ENCODE results near the gene DNAJC24.

DNAJC24 gene

DNA sequence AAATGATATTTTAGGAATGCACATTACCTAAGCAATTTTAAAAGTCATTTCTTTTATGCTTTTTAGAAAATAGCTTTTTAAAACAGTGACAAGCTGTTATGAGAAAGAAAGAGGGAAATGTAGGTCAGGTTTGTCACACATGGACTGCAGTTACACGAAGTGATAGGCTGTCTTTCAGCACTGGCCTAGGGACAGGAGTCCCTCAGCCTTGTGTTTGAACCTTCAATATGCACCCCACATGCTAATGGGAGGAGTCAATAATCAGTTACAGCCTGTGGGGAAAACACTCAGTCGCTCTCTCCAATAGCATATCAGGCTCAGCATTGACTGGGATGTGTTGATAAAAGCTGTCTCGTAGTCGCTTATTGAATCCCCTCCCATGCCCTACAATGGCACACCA lies 45.8 kb downstream of the DNAJC24 start:
- no peak for DNase-seq (ENCODE audit: low spot score)

GRCh38 chr11:31417357-31417756 lies 47.7 kb downstream of the DNAJC24 start:
- no peak for DNase-seq (ENCODE audit: low spot score)

- DNase-seq (ENCODE audit: low spot score) = no peak
Measured at GRCh38 chr11:31417816-31418215, 48.2 kb downstream of the DNAJC24 start.

- DNase-seq (ENCODE audit: low spot score) = no peak
Measured at GRCh38 chr11:31419138-31419537, 49.5 kb downstream of the DNAJC24 start.

DNA sequence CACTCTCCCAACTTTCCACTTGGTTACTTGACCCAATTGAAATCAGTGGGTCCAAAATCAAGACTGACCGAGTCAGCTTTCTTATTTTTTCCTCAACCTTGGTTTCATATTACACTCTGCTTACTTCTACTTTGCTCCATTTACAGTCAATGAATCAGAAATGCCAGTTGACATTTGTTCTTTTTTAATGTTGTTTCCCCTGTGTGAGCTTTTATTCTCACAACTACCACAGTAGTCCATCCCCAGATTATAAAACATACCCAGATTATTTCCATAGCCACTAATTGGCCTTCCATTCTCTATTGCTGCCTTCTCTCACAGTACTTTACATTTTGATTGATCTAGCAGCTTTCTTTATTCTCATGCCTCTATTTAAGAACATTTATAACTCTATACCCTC lies 50.0 kb downstream of the DNAJC24 start:
- no peak for DNase-seq (ENCODE audit: low spot score)

- no peak for DNase-seq (ENCODE audit: low spot score)
Measured at GRCh38 chr11:31421820-31422219, 52.2 kb downstream of the DNAJC24 start.

DNA sequence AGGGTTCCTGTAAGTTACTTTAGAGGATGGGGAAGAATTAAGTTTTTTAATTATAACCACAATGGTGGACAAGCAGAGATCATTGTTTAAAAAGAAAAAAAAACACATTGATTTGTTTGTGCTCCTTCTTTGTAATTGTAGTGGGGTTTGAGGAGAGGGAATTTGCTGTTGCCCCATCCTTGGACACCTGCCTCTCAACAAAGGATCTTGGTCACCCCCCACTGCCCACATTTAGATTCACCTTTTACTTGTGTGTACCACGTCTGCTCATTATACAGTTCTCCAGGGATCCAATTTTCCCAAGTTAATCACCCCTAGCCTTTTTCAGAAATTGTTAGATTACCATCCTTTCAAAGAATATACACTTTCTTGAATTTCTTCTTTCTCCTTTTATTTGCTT lies 53.0 kb downstream of the DNAJC24 start:
- DNase-seq (ENCODE audit: low spot score) = no peak

DNA sequence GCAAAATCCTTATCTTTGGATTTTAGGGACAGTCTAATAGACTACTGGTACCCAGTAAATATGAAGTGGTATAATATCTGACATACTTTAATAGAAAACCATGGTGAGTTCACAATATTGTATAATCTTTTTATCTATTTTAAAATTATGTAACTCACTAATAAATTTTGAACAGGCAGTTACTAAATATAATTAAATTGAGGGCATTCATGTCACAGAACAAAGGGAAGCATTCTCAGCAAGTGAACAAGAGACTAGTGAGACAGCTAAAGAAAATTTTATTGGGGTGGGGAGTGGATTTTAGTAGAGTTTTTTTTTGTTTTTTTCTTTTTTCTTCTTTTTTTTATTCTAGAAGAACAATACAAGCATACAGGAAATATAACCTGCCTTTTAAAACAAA lies 55.0 kb downstream of the DNAJC24 start:
- no peak for DNase-seq (ENCODE audit: low spot score)

GRCh38 chr11:31433851-31434250 lies 64.2 kb downstream of the DNAJC24 start:
- DNase-seq (ENCODE audit: low spot score) = no peak

DNA sequence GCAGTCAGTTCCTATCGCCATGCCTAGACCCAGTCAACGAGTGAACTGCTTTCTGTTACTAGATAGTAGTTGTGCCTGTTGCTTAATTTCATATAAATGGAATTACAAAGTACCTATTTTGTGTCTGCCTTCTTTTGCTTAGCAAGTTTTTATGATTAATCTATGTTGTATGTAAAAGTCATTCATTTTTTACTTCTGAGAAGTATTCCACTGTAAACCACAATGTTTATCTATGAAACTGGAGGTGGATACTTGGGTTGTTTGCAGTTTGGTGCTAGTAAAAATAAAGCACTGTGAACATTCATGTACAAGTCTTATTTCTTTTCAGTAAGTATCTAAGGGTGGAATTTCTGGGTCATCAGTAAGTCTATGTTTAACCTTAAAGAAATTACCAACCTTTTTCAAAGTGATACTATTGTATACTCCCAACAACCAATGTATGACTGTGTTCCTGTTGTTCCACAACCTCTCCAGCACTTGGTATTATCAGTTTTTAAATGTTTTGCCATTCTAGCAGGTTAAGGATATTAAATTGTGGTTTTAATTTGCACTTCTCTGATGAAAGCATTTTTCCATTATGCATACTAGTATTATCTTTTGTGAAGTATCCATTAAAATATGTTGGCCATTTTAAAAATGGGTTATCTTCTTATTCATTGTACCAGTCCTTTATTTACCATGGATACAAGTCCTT lies 68.2 kb downstream of the DNAJC24 start:
- DNase-seq (ENCODE audit: low spot score) = peak; percentile 3

DNA sequence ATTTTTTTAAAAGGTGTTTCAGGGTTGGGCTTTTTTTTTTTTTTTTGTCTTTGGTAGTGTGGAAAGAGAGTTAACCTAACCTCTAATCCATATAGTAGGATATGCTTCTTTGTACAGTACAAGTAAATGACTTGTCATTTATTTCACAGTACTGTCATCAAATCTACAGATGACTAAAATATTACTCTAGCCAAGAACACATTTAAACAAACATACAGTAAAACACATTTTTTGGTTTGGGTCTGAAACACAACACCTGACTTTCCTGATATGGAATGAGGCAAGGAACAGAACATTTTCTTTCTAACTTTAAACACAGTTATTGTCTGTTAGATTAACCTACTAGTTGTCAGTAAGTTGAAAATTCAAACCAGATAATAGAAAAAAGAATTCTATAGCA lies 71.6 kb downstream of the DNAJC24 start:
- no peak for DNase-seq (ENCODE audit: low spot score)

DNA sequence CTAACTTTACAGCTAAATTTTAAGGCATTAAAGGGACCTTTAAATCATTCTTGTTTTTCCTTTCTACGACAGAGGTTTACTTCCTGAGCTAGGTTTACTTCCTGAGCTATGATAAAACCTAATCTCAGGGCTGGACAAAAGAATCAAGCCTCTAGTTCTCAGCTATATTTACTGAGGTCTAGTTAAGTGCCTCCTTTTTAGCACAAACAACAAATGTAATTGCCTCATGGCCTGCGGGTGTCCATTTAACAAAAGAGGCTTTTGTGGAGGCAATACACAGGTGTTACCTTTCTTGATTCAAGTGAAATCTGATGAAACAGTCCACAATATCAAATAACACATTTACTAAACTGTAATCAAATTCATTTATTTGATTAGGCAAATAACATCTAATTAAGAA lies 72.4 kb downstream of the DNAJC24 start:
- DNase-seq (ENCODE audit: low spot score) = no peak

GRCh38 chr11:31443802-31444201 lies 74.1 kb downstream of the DNAJC24 start:
- DNase-seq (ENCODE audit: low spot score) = no peak

- DNase-seq (ENCODE audit: low spot score) = no peak
Measured at GRCh38 chr11:31445621-31446020, 76.0 kb downstream of the DNAJC24 start.

GRCh38 chr11:31449040-31449439 lies 79.4 kb downstream of the DNAJC24 start:
- DNase-seq (ENCODE audit: low spot score) = no peak

DNA sequence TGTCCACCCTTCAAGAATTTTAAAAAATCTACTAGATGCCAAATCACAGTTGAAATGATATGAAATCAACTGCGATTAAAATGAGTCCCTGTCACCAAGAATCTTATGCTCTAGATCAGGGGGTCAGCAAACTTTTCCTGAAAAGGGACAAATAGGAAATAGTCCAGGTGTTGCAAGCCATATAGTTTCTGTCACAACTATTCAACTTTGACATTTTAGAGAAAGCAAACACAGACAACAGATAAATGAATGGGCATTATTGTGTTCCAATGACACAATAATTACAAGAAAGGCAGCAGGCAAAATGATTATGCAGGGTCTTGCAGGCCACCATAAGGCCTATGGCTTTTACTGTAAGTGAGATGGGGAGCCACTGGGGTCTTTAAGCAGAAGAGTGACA lies 81.2 kb downstream of the DNAJC24 start:
- DNase-seq (ENCODE audit: low spot score) = no peak

GRCh38 chr11:31455177-31455576 lies 85.5 kb downstream of the DNAJC24 start:
- DNase-seq (ENCODE audit: low spot score) = no peak

GRCh38 chr11:31464436-31464835 lies 94.8 kb downstream of the DNAJC24 start:
- DNase-seq (ENCODE audit: low spot score) = no peak

GRCh38 chr11:31474083-31474482 lies 104.4 kb downstream of the DNAJC24 start:
- DNase-seq (ENCODE audit: low spot score) = no peak

DNA sequence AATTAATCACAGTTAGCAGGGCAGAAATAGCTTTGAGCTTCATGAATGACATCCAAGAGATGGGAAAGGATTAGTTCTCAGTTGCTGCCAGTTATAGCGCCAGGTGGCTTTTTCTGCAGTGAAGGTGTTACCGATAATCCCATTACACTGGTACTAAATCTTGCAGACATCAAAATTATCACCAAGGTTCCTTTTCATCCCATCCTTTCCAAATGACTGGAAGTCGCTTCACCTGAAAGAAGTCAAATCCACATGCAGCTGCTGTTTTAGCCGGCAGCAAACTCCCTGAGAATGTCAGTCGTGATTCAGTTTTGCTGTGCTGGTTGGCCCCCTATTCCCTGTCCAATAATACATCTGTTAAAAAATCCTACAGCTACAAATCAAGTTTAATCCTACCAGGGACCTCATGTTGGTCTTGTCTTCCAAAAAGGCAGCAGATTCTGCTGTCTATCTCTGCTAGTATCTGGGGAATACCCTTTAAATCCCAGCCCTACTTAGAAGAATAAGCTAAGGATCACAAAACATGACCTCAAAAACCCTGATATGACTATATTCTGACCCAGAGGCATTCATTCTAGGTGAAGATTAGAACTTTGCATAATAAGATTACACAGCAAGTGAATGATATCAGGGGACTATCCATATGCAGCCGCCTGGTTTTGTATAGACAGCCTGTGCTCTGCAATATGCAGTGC lies 108.0 kb downstream of the DNAJC24 start:
- no peak for DNase-seq (ENCODE audit: low spot score)

- no peak for DNase-seq (ENCODE audit: low spot score)
Measured at GRCh38 chr11:31478223-31478590, 108.5 kb downstream of the DNAJC24 start.

DNA sequence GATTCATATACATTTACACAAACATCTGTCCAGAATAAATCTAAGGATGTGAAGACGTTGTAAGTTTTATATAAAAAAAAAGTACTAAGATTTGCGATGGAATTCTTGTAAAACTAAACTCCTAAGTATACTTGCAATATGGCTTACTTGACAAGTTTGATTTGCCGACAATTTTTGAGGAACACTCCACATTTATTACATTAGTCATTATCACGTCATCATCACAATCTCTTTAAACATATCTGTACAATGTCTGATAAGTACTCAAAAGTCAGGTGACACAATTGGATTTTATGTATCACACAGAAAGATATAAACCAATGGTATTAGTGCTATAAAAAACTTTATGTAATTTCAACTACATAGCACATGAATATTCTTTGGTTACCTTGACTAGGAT lies 109.4 kb downstream of the DNAJC24 start:
- no peak for DNase-seq (ENCODE audit: low spot score)

DNA sequence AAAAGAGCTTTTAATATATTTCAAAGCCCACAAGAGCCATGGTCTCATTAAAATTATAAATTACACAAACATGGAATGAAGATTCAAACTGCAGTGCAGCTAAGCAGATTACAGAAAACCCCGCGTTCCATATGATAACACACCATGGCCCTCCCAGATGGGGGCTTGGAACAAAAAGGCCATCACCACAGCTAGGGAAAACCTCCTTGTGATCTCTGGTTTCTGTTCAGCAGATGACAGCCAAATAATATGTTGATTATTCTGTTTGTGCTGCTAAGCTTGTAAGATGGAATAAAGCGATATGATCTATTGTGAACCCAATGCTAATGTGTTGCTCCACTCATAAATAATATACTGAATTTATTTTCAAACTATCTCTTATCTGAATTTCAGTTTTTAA lies 111.3 kb downstream of the DNAJC24 start:
- DNase-seq (ENCODE audit: low spot score) = no peak
